NCI-H2227 (cell line): ENCODE results near the gene SPINK9.

Experiments used
- DNase-seq: peaks from one replicate; lab custom pipeline; 2025; ENCODE audit not compliant: unreplicated experiment; lab: John Stamatoyannopoulos, UW

Gene SPINK9, protein sequence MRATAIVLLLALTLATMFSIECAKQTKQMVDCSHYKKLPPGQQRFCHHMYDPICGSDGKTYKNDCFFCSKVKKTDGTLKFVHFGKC

DNA sequence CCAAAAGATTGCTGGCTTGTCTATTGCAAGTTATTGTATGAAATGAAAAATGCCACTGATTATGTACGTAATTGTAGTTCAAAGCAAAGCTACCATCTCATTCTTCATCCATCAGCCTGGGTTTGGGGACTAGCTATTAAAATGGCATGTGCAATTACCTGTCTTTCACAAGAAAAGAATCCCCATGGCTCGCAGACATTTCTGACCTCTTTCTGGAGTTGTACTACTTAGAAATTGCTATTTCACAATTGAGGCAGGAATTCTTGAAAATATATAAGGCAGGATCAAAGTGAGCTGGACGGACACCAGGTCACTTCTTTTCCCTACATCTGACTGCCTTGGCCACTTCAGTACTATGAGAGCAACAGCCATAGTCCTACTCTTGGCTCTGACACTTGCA is at the start of gene SPINK9:
Gene SPINK9 (plus strand): TSS at position 301 of the 400 bp plus-strand sequence. CDS start 55 bp downstream, at position 356.
- no peak for DNase-seq

GRCh38 chr5:148290271-148291195 is 44.8 kb upstream of the SPINK9 start:
- DNase-seq = peak; percentile 18

DNA sequence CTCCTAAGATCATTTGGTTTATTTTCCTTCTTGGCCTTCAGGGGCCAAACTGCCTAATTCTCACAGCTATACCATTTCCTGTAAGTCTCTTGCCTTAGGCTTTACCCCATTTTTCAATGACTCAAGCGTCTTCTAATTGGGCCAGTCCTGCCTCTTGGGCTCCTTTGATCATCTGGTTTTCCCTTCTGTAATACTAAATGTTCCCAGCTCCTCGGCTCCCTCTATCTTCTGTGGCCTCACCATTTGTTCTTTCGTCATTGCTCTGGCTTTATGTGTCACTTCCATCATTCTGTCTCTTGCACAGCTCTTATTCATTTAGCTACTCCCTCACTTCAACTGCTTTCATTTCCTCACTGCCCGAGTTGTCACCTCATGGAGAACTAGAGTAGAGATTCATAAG is 37.6 kb upstream of the SPINK9 start:
- no peak for DNase-seq

GRCh38 chr5:148306446-148306845 is 28.9 kb upstream of the SPINK9 start:
- no peak for DNase-seq

DNA sequence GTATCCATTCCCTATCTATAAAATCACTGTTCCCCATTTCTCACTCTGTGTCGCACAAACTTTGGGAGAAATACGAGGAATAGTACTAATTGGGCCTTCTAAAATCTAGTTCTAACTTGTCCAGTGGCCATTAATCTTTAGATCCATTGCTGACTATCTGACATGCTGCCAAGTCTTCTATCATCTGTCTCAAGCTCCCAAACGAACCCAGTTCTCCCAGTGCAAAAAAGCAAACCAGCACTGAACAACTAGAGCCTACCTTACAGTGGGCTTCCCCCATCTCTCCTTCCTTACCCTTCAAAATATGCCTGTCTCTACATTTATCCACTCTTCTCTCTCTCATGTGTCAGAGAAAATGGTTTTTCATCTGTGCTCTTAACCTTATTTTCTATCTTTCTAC is 26.3 kb upstream of the SPINK9 start:
- DNase-seq = no peak

DNA sequence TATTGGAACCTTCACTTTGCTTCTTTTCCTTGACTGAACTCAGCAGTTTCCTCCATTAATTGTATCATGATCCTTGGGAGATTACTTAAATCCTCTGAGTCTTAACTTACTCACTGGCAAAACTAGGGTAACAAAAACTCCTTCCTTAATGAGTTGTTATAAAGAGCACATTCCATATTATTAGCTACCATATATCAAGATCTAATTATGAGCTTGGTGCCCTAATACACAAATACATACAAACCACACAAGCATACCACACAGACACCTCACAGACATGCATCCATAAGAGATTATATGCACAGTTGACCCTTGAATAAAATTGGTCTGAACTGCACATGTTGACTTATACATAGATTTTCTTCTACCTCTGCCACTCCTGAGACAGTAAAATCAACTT is 25.6 kb upstream of the SPINK9 start:
- DNase-seq = no peak

DNA sequence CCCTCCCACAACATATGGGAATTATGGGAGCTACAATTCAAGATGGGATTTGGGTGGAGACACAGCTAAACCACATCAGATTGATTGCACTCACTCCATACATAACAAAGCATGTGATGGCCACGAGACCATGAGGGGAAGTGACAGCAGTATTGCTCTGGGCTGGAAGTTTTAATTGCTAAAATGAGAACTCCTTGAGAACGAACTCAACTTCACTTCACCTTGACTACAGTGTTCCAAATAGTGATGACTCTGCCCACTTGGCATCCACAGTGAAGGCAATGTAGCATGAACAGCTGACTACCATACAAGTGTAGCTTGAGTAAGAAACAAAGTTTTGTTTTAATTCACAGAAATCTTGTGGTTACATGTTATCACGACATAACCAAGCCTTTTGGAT is 23.9 kb upstream of the SPINK9 start:
- no peak for DNase-seq

GRCh38 chr5:148312153-148312552 is 23.2 kb upstream of the SPINK9 start, which contains the start of gene SPINK7:
Gene SPINK7, plus strand, starts transcription at chr5:148312423. Its CDS starts 61 bp downstream, at chr5:148312484.
- DNase-seq = no peak

DNA sequence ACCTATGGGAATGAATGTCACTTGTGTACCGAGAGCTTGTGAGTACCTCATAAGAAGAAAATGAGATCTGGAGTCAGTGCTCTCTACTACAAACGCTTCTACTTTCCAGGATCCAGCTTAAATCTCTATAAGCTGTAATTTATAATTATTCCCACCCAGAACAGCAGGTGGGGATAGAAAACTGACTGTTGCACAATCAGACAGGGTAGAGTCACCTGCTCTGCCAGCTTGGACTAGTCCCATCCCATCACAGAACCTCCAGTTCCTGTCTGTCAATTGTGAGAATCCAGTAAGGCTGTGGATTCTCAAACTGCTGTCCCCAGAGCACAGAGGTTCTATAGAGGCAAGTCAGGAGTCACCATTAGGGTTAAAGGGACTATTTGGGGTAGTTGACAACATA is 21.2 kb upstream of the SPINK9 start:
- DNase-seq = no peak

DNA sequence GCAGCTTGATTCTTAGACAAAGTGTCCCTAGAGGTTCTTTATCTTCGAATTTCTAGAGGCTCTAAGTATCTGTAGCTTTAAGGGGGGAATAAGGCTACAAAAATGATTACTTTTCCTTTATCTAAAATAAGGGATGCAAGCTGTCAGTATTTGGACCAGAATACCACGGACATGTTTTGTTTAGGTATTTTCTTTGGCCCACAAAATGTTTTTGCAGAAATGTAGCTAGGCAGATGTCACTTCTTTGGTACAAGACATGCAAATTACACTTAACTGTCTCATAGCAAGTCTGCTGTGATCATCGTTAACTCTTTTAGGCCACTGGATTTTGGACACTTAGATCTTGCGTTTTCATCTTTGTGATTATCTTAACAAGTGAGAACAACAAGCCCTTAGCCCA is 20.6 kb upstream of the SPINK9 start:
- DNase-seq = no peak

DNA sequence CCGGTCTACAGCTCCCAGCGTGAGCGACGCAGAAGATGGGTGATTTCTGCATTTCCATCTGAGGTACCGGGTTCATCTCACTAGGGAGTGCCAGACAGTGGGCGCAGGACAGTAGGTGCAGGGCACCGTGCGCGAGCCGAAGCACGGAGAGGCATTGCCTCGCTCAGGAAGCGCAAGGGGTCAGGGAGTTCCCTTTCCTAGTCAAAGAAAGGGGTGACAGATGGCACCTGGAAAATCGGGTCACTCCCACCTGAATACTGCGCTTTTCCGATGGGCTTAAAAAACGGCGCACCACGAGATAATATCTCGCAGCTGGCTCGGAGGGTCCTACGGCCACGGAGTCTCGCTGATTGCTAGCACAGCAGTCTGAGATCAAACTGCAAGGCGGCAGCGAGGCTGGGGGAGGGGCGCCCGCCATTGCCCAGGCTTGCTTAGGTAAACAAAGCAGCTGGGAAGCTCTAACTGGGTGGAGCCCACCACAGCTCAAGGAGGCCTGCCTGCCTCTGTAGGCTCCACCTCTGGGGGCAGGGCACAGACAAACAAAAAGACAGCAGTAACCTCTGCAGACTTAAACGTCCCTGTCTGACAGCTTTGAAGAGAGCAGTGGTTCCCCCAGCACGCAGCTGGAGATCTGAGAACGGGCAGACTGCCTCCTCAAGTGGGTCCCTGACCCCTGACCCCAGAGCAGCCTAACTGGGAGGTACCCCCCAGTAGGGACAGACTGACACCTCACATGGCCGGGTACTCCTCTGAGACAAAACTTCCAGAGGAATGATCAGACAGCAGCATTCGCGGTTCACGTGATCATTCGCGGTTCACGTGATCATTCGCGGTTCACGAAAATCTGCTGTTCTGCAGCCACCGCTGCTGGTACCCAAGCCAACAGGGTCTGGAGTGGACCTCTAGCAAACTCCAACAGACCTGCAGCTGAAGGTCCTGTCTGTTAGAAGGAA is 15.1 kb upstream of the SPINK9 start:
- peak; percentile 75 for DNase-seq

DNA sequence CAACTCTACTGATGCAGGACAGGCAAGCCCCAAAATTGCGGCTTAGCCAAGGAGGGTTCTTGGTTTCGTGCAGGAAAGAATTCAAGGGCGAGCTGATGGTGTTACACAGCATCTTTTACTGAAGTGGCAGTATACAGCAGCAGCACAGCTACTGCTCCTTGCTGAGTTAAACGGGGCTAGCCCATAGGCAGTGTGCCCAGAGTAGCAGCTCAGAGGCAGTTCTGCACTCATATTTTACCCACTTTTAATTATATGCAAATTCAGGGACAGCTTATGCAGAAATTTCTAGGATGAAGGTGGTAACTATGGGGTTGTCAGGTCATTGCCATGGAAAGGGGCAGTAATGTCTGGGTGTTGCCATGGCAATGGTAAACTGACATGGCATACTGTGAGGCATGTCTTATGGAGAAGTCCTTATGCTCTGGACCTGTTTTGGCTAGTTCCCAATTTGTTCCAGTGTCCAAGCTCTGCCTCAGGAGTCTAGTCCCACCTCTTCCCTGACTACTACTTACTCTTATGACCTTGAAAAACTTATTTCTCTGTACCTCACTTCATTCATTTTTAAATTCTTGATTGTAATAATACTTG is 2.0 kb upstream of the SPINK9 start:
- DNase-seq = no peak

- DNase-seq = no peak
Observed at GRCh38 chr5:148336704-148337435, 1.5 kb downstream of the SPINK9 start.

DNA sequence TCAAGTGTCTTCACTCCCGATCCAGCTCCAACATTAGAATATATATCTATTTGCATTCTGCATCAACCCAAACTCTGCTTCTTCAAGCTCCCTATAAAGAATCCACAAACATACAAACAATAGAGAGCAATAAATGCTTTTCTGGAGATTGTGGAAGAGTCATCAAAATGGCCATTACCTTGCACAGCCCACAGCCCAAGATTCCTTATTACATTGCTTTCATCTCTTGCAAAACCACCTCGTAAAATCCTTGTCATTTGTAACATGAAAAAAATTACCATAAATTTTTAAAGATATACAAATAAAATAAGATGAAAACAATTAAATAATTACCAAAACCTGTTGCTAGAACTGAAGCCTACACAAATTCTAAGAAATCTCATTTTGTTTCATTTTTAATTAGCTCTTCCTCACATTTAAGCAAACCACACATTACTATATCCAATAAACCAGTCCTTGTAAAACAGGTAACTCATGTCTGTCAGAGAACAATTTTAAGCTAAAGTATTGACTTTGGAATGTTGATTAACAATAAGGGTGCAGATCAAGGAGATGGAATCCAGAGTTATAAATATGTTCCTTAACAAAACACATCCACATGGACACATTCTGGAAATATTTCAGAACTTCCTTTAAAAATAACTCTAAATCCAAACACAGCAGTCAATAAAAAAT is 7.1 kb downstream of the SPINK9 start:
- DNase-seq = no peak

GRCh38 chr5:148343046-148343407 is 7.7 kb downstream of the SPINK9 start:
- no peak for DNase-seq

GRCh38 chr5:148343603-148344487 is 8.5 kb downstream of the SPINK9 start:
- no peak for DNase-seq

- DNase-seq = no peak
Observed at GRCh38 chr5:148347706-148348105, 12.3 kb downstream of the SPINK9 start.

DNA sequence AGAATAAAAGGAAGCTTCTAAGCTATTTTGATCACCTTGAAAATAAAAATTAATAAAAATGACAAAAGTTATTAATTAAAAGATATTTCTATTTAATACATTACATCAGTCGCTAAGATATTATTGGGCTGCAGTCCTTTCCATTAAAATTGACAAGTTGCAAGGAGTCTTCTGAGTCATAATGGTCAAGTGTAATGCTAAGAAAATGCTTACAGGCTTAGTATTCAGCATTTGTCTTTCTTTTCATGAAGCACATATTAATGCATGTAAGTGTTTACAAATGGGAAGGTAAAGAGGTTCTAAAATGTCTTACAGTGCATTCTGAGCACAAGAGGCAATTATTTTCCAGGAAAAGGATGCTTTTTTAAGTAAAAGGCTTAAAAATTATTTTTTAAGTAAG is 17.3 kb downstream of the SPINK9 start:
- no peak for DNase-seq

DNA sequence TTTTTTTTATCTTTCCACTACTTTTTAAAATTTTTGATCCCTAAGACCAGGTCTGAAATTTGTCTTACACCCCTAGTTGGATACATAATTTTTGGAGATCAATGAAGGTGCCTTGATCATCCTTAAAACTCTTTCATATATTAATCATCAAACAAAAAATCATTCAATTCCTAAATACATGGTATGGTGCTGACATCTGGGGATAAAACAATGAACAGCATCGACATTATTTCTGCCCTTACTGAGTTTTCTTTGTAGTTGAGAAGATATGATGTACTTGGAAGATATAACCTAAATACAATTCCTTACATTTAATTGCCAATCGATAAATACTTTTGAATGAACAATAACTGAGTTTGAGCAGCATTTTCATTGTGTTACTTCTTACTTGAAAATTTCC is 18.3 kb downstream of the SPINK9 start:
- DNase-seq = no peak
